GM12878 (cell line): ENCODE measurements around the gene PRKG1. TPM values are rescaled to one million over a fixed set of nuclear protein-coding genes. Genes with fewer than 3 reads are reported as not detected.

Experiments used
- CHD1 ChIP-seq: IDR thresholded peaks from 2 replicates; pipeline ENCODE4 v1.6.1; 2012; ENCODE audit warnings: low read depth, low read length, improper control_type of control experiment
- ZNF384 ChIP-seq: IDR thresholded peaks from 2 replicates; pipeline ENCODE4 v1.6.1; 2012; ENCODE audit warnings: low read depth, mild to moderate bottlenecking, low read length, improper control_type of control experiment, borderline replicate concordance
- polyA plus RNA-seq, 11 experiments: library from polyadenylated mRNA; depleted of rRNA in 4 of 11; unstranded in 6 of 11; stranded (reverse) in 5 of 11; fragments of >200 nt; fragmentation: Nextera tagmentation in 4 of 11; fragmentation: Illumina TruSeq in 1 of 11; extraction: Ambion mirVana in 4 of 11; extraction: Trizol in 1 of 11; gene quantifications; 1 replicate in 1 of 11; 2 replicates in 10 of 11; pipeline versions ENCODE4 v1.2.1 to v1.2.3, GENCODE V29; 2011 to 2016; ENCODE audit warnings: inconsistent platforms in 2 of 11, missing spikeins in 2 of 11, low read depth in 1 of 11
- total RNA-seq, 4 experiments: library from RNA; depleted of rRNA in 3 of 4; stranded (reverse); fragments of >200 nt in 3 of 4; fragmentation: Illumina TruSeq in 1 of 4; extraction: Trizol in 1 of 4; gene quantifications; 2 replicates each; pipeline versions ENCODE4 v1.2.1 to v1.2.3, GENCODE V29; 2013 to 2021
- TF ChIP-seq, protein P1 (sequence below): fragments of 450-650 bp; IDR thresholded peaks from 2 replicates; pipeline ENCODE4 v1.6.1; 2017; ENCODE audit warnings: mild to moderate bottlenecking, moderate library complexity
- TF ChIP-seq, protein P2 (sequence below): fragments of 150-350 bp; IDR thresholded peaks from 2 replicates; pipeline ENCODE4 v1.6.1; 2014; ENCODE audit warnings: mild to moderate bottlenecking, low read depth, low read length
- TF ChIP-seq, protein P3 (sequence below): fragments of 450-650 bp; IDR thresholded peaks from 2 replicates; pipeline ENCODE4 v1.6.1; 2017; ENCODE audit warnings: mild to moderate bottlenecking
- TF ChIP-seq, protein P4 (sequence below): fragments of 450-650 bp; formaldehyde crosslinking; IDR thresholded peaks from 2 replicates; pipeline ENCODE4 v1.4.0; 2022; ENCODE audit warnings: mild to moderate bottlenecking, moderate library complexity

PRKG1 gene
- total and polyA plus RNA-seq, 10 of the 15 experiments (the other 5 are each of a cell fraction or from before 2014, with no cell fraction given), result 0.04 to 0.05 TPM; not detected in 8

DNA sequence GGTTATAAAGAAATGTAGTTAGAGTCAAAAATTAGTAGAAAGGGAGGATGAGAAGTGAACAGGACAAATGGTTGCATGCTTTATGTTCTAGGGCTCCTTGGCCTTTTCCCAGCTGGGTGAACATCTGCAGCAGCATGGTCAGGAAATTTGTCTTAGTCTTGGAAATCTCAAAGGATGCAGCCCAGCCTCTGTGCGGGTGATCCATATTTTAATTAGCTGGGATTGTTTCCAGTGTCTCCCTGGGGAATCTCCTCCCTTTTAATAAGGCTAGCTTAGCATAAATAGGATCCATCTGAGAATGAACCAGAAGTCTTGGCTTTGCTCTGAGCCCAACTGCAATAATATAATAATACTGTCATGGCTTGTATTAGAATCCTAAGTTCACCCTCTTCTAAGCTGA lies 198.3 kb downstream of the PRKG1 start (continued):
- TF ChIP-seq, protein P1, sequence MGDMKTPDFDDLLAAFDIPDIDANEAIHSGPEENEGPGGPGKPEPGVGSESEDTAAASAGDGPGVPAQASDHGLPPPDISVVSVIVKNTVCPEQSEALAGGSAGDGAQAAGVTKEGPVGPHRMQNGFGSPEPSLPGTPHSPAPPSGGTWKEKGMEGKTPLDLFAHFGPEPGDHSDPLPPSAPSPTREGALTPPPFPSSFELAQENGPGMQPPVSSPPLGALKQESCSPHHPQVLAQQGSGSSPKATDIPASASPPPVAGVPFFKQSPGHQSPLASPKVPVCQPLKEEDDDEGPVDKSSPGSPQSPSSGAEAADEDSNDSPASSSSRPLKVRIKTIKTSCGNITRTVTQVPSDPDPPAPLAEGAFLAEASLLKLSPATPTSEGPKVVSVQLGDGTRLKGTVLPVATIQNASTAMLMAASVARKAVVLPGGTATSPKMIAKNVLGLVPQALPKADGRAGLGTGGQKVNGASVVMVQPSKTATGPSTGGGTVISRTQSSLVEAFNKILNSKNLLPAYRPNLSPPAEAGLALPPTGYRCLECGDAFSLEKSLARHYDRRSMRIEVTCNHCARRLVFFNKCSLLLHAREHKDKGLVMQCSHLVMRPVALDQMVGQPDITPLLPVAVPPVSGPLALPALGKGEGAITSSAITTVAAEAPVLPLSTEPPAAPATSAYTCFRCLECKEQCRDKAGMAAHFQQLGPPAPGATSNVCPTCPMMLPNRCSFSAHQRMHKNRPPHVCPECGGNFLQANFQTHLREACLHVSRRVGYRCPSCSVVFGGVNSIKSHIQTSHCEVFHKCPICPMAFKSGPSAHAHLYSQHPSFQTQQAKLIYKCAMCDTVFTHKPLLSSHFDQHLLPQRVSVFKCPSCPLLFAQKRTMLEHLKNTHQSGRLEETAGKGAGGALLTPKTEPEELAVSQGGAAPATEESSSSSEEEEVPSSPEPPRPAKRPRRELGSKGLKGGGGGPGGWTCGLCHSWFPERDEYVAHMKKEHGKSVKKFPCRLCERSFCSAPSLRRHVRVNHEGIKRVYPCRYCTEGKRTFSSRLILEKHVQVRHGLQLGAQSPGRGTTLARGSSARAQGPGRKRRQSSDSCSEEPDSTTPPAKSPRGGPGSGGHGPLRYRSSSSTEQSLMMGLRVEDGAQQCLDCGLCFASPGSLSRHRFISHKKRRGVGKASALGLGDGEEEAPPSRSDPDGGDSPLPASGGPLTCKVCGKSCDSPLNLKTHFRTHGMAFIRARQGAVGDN, result no peak
- no peak for TF ChIP-seq ZNF384
- TF ChIP-seq CHD1, result no peak
- TF ChIP-seq, protein P2, sequence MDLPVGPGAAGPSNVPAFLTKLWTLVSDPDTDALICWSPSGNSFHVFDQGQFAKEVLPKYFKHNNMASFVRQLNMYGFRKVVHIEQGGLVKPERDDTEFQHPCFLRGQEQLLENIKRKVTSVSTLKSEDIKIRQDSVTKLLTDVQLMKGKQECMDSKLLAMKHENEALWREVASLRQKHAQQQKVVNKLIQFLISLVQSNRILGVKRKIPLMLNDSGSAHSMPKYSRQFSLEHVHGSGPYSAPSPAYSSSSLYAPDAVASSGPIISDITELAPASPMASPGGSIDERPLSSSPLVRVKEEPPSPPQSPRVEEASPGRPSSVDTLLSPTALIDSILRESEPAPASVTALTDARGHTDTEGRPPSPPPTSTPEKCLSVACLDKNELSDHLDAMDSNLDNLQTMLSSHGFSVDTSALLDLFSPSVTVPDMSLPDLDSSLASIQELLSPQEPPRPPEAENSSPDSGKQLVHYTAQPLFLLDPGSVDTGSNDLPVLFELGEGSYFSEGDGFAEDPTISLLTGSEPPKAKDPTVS, result no peak
- TF ChIP-seq, protein P3, sequence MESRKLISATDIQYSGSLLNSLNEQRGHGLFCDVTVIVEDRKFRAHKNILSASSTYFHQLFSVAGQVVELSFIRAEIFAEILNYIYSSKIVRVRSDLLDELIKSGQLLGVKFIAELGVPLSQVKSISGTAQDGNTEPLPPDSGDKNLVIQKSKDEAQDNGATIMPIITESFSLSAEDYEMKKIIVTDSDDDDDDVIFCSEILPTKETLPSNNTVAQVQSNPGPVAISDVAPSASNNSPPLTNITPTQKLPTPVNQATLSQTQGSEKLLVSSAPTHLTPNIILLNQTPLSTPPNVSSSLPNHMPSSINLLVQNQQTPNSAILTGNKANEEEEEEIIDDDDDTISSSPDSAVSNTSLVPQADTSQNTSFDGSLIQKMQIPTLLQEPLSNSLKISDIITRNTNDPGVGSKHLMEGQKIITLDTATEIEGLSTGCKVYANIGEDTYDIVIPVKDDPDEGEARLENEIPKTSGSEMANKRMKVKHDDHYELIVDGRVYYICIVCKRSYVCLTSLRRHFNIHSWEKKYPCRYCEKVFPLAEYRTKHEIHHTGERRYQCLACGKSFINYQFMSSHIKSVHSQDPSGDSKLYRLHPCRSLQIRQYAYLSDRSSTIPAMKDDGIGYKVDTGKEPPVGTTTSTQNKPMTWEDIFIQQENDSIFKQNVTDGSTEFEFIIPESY, result no peak
- TF ChIP-seq, protein P4, sequence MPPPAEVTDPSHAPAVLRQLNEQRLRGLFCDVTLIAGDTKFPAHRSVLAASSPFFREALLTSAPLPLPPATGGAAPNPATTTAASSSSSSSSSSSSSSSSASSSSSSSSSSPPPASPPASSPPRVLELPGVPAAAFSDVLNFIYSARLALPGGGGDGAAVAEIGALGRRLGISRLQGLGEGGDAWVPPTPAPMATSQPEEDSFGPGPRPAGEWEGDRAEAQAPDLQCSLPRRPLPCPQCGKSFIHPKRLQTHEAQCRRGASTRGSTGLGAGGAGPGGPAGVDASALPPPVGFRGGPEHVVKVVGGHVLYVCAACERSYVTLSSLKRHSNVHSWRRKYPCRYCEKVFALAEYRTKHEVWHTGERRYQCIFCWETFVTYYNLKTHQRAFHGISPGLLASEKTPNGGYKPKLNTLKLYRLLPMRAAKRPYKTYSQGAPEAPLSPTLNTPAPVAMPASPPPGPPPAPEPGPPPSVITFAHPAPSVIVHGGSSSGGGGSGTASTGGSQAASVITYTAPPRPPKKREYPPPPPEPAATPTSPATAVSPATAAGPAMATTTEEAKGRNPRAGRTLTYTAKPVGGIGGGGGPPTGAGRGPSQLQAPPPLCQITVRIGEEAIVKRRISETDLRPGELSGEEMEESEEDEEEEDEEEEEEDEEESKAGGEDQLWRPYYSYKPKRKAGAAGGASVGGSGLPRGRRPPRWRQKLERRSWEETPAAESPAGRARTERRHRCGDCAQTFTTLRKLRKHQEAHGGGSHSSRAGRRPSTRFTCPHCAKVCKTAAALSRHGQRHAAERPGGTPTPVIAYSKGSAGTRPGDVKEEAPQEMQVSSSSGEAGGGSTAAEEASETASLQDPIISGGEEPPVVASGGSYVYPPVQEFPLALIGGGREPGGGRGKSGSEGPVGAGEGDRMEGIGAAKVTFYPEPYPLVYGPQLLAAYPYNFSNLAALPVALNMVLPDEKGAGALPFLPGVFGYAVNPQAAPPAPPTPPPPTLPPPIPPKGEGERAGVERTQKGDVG (CRISPR knock-in tag), result no peak
